Loucy (cell line): ENCODE results near the gene SLC15A1.
A peak's percentile ranks its signal among the peaks of the same experiment; 100 is the strongest.

ENCODE experiments used
- EZH2phosphoT487 ChIP-seq: fragments of 200-600 bp; IDR thresholded peaks from 2 replicates; pipeline ENCODE4 v1.6.1; 2018; ENCODE audit warnings: antibody characterized with exemption, mild to moderate bottlenecking, moderate library complexity, borderline replicate concordance
- TF ChIP-seq, protein P1 (sequence below): fragments of 200-600 bp; sonication (generic); conservative IDR thresholded peaks from 2 replicates; pipeline ENCODE4 v1.5.1; 2014; ENCODE audit warnings: mild to moderate bottlenecking, antibody characterized with exemption, low read length

DNA sequence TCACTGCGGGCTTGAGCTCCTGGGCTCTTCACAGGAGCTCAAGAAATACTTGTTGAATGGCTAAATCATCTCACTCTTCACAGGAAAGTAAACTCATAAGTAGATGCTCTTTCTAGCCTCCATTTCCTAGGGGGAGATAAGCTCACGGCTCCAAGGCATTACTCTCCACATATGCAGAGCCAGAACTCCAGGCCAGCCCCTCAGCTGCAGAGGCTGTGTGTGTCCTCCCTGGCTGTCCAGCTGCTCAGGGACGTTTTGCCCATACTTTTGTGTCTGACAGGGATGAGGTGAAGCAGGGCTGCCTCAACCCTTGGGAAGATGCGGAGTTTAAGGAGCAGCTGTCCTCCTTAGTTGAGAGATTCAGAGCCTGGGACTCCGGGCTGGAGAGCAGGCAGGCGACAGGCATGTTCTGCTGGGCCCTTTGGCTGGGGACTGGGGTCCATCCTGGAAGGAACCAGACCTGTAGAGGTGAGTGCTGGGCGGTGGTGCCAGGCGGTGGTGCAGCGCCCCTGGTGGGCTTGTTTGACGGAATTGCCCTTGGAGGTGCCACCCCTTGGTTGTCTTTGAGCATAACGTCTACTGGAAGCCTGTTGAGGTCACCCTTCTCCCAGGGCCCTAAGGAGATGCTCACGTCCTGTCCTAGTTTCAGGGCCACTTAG lies 20.5 kb upstream of the SLC15A1 start:
- TF ChIP-seq, protein P1, sequence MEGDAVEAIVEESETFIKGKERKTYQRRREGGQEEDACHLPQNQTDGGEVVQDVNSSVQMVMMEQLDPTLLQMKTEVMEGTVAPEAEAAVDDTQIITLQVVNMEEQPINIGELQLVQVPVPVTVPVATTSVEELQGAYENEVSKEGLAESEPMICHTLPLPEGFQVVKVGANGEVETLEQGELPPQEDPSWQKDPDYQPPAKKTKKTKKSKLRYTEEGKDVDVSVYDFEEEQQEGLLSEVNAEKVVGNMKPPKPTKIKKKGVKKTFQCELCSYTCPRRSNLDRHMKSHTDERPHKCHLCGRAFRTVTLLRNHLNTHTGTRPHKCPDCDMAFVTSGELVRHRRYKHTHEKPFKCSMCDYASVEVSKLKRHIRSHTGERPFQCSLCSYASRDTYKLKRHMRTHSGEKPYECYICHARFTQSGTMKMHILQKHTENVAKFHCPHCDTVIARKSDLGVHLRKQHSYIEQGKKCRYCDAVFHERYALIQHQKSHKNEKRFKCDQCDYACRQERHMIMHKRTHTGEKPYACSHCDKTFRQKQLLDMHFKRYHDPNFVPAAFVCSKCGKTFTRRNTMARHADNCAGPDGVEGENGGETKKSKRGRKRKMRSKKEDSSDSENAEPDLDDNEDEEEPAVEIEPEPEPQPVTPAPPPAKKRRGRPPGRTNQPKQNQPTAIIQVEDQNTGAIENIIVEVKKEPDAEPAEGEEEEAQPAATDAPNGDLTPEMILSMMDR = peak; percentile 33; the same call in 1 of the 2 replicates
- TF ChIP-seq EZH2phosphoT487 = no peak
